ENCODE data around the gene VEZF1.

DNA sequence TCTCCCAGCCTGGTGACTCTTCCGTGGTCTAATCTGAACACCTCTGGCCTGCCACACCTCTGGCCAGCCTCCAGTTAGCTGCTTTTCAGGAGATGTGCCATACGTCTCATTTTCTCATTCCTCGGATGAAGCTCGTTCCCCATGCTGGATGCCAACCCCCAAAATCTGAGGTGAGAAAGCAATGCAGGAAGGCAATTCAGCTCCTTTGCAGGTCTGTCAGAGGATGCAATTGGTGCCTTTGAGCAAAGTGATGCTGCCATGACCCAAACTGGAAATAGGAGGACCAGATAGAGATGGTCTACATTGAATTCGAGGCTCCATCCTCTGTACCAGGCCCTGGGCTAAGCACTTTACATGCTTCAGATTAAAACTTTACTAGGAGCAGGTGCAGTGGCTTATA is 21.8 kb downstream of the VEZF1 start:
- TF ChIP-seq CTCF (conservative IDR thresholded peaks at IDR 0.05 in 1 of 2, IDR thresholded peaks at IDR 0.05 in 1 of 2; ENCODE audit: low read depth in 1 of 2, low read length in 2 of 2), result no peak
- no peak for TF ChIP-seq EZH2 (IDR thresholded peaks at IDR 0.05; ENCODE audit: low read length, missing control alignments)
